ENCODE data around the gene SAFB.

Gene SAFB

DNA sequence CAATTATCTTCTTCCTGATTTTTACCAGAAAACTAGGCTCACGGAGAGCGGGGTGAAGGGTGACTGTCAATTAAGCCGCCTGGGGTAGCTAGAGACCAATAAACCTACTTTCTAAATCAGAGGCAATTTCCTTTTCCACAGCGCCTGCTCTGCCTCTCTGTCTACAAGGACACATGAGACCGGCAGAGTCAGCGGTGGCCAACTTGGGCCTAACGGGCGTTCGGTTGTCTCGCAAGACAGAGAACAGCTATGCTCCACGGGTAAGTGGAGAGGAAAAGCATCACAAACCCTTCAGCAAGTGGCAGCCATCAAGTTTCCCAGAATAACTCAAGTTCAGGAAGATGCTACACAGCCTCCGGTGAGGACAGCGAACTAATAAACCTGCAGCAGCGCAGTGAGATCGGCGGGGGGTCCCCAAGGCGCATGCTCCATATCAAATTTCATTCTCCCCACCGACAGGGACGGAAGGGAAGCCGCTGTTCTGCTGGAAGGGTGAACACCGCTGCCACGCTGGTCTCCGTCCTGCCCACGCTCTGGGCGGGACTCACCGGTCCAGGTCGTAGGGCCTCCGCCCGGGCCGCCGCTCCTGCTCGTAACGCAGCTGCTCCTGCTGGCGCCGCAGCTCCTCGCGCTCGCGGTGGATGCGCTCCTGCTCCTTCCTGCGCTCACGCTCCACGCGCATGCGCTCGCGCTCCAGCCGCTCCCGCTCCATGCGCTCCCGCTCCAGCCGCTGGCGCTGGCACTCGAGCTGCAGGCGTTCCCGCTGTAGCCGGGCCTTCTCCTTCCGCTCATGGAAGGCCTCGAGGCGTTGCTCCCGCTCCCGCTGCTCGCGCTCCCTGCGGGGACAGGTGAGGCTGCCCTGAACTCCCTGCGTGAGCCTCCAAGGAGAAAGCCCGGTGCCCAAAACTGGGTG, 29.3 kb upstream of the SAFB start:
- no peak overlapping the region for H2BK12ac ChIP-seq (ENCODE audit: low read length)
- H3K18ac ChIP-seq (ENCODE audit: low read length), result no peak overlapping the region
- H4K12ac ChIP-seq (ENCODE audit: low read depth, low read length), result no peak overlapping the region
- no peaks in the 10 kb centered on the region for H3K79me2 ChIP-seq (ENCODE audit: control insufficient read depth, insufficient read depth, low read length, poor library complexity)
- H3K27me3 ChIP-seq (ENCODE audit: insufficient read depth, low read length), result no peaks in the 10 kb centered on the region
- H2AK5ac ChIP-seq (ENCODE audit: low read length), result no peak overlapping the region
- H3K23ac ChIP-seq (ENCODE audit: low read length), result no peak overlapping the region
- H3K4ac ChIP-seq (ENCODE audit: low read depth, low read length), result no peak overlapping the region
- WGBS (ENCODE audit: extremely low coverage, insufficient coverage, insufficient read length), result no CpG with 5 or more reads among the region's 67 CpGs
- no peak overlapping the region for H3K14ac ChIP-seq (ENCODE audit: low read length)
- H2AFZ ChIP-seq (ENCODE audit: insufficient read depth, low read length, poor library complexity), result no peak overlapping the region
- no peak overlapping the region for H3K4me2 ChIP-seq (ENCODE audit: low read length)
- no peak overlapping the region for H3K9ac ChIP-seq (ENCODE audit: low read length)
- no peak overlapping the region for H2BK5ac ChIP-seq (ENCODE audit: low read depth, low read length, poor library complexity)
- H3K4me1 ChIP-seq (ENCODE audit: control insufficient read depth in 1 of 2, insufficient read depth in 2 of 2, low read length in 2 of 2), result no peaks in the 10 kb centered on the region
- H4K91ac ChIP-seq (ENCODE audit: low read depth, low read length), result no peak overlapping the region
- no peak overlapping the region for H3K27ac ChIP-seq (ENCODE audit: low read depth, low read length)
- no peak overlapping the region for H3K4me3 ChIP-seq (ENCODE audit: low read depth, low read length)
- DNase-seq, result no peak
- H4K8ac ChIP-seq (ENCODE audit: low read depth, low read length), result no peak overlapping the region
- peaks cover 3% of the 10 kb centered on the region for H3K9me3 ChIP-seq (ENCODE audit: insufficient read depth, low read depth, low read length)
- no peak overlapping the region for H2BK120ac ChIP-seq (ENCODE audit: insufficient read depth, low read length, poor library complexity)
- no peaks in the 10 kb centered on the region for H3K79me1 ChIP-seq (ENCODE audit: low read length)
- H3K36me3 ChIP-seq (ENCODE audit: control insufficient read depth in 1 of 2, insufficient read depth in 2 of 2, low read length in 2 of 2), result peaks cover 83 to 92% of the 10 kb centered on the region in 2 experiments

DNA sequence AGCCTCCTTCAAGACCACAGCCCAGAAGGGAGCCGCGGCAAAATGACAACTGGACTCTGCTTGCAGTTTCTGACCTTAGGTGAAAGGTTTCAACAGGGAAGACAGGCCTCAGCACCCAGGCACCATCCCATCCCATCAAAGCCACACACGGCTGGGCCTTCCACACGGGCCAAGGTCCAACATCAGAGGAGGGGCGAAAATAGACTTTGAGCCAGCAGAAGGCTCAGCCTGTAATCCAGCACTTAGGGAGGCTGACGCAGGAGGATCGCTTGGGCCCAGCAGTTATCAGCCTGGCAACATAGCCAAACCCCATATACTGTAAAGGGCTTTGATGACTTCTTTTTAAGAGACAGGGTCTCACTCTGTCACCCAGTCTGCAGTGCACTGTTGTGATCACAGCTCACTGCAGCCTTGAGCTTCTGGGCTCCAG, 28.3 kb upstream of the SAFB start:
- WGBS (ENCODE audit: extremely low coverage, insufficient coverage, insufficient read length), result no CpG with 5 or more reads among the region's 7 CpGs

DNA sequence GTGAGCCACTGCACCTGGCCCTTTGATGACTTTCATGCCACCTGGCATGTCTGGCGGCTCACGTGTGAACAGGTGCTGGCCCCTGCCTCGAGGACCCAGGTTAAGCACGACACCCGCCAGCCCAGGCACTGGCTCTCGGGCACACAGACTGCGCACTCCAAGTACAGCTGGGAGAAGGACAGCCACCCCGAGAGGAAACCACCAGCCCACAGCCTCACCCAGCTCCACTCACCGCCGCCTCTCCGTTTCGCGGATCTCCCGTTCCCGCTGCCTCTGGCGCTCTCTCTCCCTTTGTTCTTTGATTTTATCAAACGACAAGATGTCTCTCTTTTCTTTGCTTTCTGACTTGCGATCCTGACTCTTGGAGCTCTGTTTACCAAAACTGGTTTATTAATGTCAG, 27.8 kb upstream of the SAFB start:
- Histone ChIP-seq H2BK12ac (ENCODE audit: low read length) (no peak overlapping the region), H4K91ac (ENCODE audit: low read depth, low read length) (no peak overlapping the region), H3K27ac (ENCODE audit: low read depth, low read length) (no peak overlapping the region), H3K79me1 (ENCODE audit: low read length) (no peaks in the 10 kb centered on the region), H3K9ac (ENCODE audit: low read length) (no peak overlapping the region), H3K4me2 (ENCODE audit: low read length) (no peak overlapping the region), H3K4me3 (ENCODE audit: low read depth, low read length) (no peak overlapping the region), H3K9me3 (ENCODE audit: insufficient read depth, low read depth, low read length) (peaks cover 3% of the 10 kb centered on the region), H4K12ac (ENCODE audit: low read depth, low read length) (peak overlapping the region; percentile 16), H4K8ac (ENCODE audit: low read depth, low read length) (no peak overlapping the region), H3K27me3 (ENCODE audit: insufficient read depth, low read length) (no peaks in the 10 kb centered on the region), H2BK120ac (ENCODE audit: insufficient read depth, low read length, poor library complexity) (no peak overlapping the region), H3K4me1 (ENCODE audit: control insufficient read depth in 1 of 2, insufficient read depth in 2 of 2, low read length in 2 of 2) (no peaks in the 10 kb centered on the region), H2BK5ac (ENCODE audit: low read depth, low read length, poor library complexity) (no peak overlapping the region), H3K23ac (ENCODE audit: low read length) (no peak overlapping the region), H2AFZ (ENCODE audit: insufficient read depth, low read length, poor library complexity) (no peak overlapping the region), H3K4ac (ENCODE audit: low read depth, low read length) (no peak overlapping the region), H3K18ac (ENCODE audit: low read length) (no peak overlapping the region), H3K36me3 (ENCODE audit: control insufficient read depth in 1 of 2, insufficient read depth in 2 of 2, low read length in 2 of 2) (peaks cover 78 to 90% of the 10 kb centered on the region in 2 experiments), H3K79me2 (ENCODE audit: control insufficient read depth, insufficient read depth, low read length, poor library complexity) (no peaks in the 10 kb centered on the region), H3K14ac (ENCODE audit: low read length) (no peak overlapping the region), H2AK5ac (ENCODE audit: low read length) (no peak overlapping the region)
- no peak for DNase-seq
- no CpG with 5 or more reads among the region's 18 CpGs for WGBS (ENCODE audit: extremely low coverage, insufficient coverage, insufficient read length)

More for the DNA sequence above, 28.3 kb upstream of the SAFB start:
- Histone ChIP-seq H3K4me2 (ENCODE audit: low read length) (no peak overlapping the region), H3K79me1 (ENCODE audit: low read length) (no peaks in the 10 kb centered on the region), H3K9ac (ENCODE audit: low read length) (no peak overlapping the region), H3K9me3 (ENCODE audit: insufficient read depth, low read depth, low read length) (peaks cover 3% of the 10 kb centered on the region), H3K4me3 (ENCODE audit: low read depth, low read length) (no peak overlapping the region), H2AK5ac (ENCODE audit: low read length) (no peak overlapping the region), H2BK12ac (ENCODE audit: low read length) (no peak overlapping the region), H3K23ac (ENCODE audit: low read length) (no peak overlapping the region), H4K91ac (ENCODE audit: low read depth, low read length) (no peak overlapping the region), H2BK5ac (ENCODE audit: low read depth, low read length, poor library complexity) (no peak overlapping the region), H3K27ac (ENCODE audit: low read depth, low read length) (no peak overlapping the region), H3K18ac (ENCODE audit: low read length) (no peak overlapping the region), H2BK120ac (ENCODE audit: insufficient read depth, low read length, poor library complexity) (no peak overlapping the region), H4K12ac (ENCODE audit: low read depth, low read length) (no peak overlapping the region), H3K14ac (ENCODE audit: low read length) (no peak overlapping the region), H3K36me3 (ENCODE audit: control insufficient read depth in 1 of 2, insufficient read depth in 2 of 2, low read length in 2 of 2) (peaks cover 80 to 91% of the 10 kb centered on the region in 2 experiments), H3K4me1 (ENCODE audit: control insufficient read depth in 1 of 2, insufficient read depth in 2 of 2, low read length in 2 of 2) (no peaks in the 10 kb centered on the region), H2AFZ (ENCODE audit: insufficient read depth, low read length, poor library complexity) (no peak overlapping the region), H4K8ac (ENCODE audit: low read depth, low read length) (no peak overlapping the region), H3K27me3 (ENCODE audit: insufficient read depth, low read length) (no peaks in the 10 kb centered on the region), H3K79me2 (ENCODE audit: control insufficient read depth, insufficient read depth, low read length, poor library complexity) (no peaks in the 10 kb centered on the region), H3K4ac (ENCODE audit: low read depth, low read length) (no peak overlapping the region)
- DNase-seq, result no peak

DNA sequence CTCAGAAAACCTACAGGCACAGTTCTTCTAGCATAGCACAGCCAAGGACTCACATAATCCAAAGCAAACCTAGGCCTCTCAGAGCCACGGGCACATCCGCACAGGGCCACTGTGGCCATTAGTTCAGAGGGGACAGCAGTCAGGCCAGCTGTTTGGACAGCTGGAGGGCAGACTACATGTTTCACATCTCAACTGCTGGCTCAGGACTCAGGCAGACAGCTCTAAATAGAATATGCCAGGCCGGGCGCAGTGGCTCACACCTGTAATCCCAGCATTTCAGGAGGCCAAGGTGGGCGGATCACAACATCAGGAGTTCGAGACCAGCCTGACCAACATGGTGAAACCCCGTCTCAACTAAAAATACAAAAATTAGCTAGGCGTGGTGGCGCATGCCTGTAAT, 27.1 kb upstream of the SAFB start:
- no peak overlapping the region for H2AK5ac ChIP-seq (ENCODE audit: low read length)
- no peak overlapping the region for H2BK120ac ChIP-seq (ENCODE audit: insufficient read depth, low read length, poor library complexity)
- no peaks in the 10 kb centered on the region for H3K79me1 ChIP-seq (ENCODE audit: low read length)
- no peak overlapping the region for H4K12ac ChIP-seq (ENCODE audit: low read depth, low read length)
- WGBS (ENCODE audit: extremely low coverage, insufficient coverage, insufficient read length), result no CpG with 5 or more reads among the region's 9 CpGs
- H3K4me3 ChIP-seq (ENCODE audit: low read depth, low read length), result no peak overlapping the region
- no peak overlapping the region for H2AFZ ChIP-seq (ENCODE audit: insufficient read depth, low read length, poor library complexity)
- H4K8ac ChIP-seq (ENCODE audit: low read depth, low read length), result no peak overlapping the region
- H4K91ac ChIP-seq (ENCODE audit: low read depth, low read length), result no peak overlapping the region
- no peaks in the 10 kb centered on the region for H3K4me1 ChIP-seq (ENCODE audit: control insufficient read depth in 1 of 2, insufficient read depth in 2 of 2, low read length in 2 of 2)
- H3K9ac ChIP-seq (ENCODE audit: low read length), result no peak overlapping the region
- H3K27ac ChIP-seq (ENCODE audit: low read depth, low read length), result no peak overlapping the region
- no peak overlapping the region for H3K4me2 ChIP-seq (ENCODE audit: low read length)
- H3K14ac ChIP-seq (ENCODE audit: low read length), result no peak overlapping the region
- no peak overlapping the region for H3K4ac ChIP-seq (ENCODE audit: low read depth, low read length)
- H3K36me3 ChIP-seq (ENCODE audit: control insufficient read depth in 1 of 2, insufficient read depth in 2 of 2, low read length in 2 of 2), result peaks cover 78 to 90% of the 10 kb centered on the region in 2 experiments
- H3K23ac ChIP-seq (ENCODE audit: low read length), result no peak overlapping the region
- peaks cover 3% of the 10 kb centered on the region for H3K9me3 ChIP-seq (ENCODE audit: insufficient read depth, low read depth, low read length)
- H3K18ac ChIP-seq (ENCODE audit: low read length), result no peak overlapping the region
- H3K79me2 ChIP-seq (ENCODE audit: control insufficient read depth, insufficient read depth, low read length, poor library complexity), result no peaks in the 10 kb centered on the region
- H2BK5ac ChIP-seq (ENCODE audit: low read depth, low read length, poor library complexity), result no peak overlapping the region
- H2BK12ac ChIP-seq (ENCODE audit: low read length), result no peak overlapping the region
- no peak for DNase-seq
- H3K27me3 ChIP-seq (ENCODE audit: insufficient read depth, low read length), result no peaks in the 10 kb centered on the region

Data from trophoblast cell (in vitro differentiated cells and primary cell).